GM23338 (cell line): ENCODE results near the gene POP7. TPM values are rescaled to one million over a fixed set of nuclear protein-coding genes. Genes with fewer than 3 reads are reported as not detected.

Experiments
- ATAC-seq: fragments of 200-7000 bp; cut with Tn5 transposase; 3 replicates; pipeline ENCODE4 v1.9.1; 2020
- DNase-seq: peaks from one replicate; pipeline ENCODE4 v3.0.0-alpha.2; 2015; ENCODE audit warnings: low spot score
- H2AFZ ChIP-seq: fragments of 200-600 bp; sonication (generic); 2 replicates; pipeline ENCODE4 v1.8.0; 2016; ENCODE audit warnings: antibody characterized with exemption, mild to moderate bottlenecking, moderate library complexity
- H3F3A ChIP-seq: fragments of 200-600 bp; sonication (generic); replicated peaks from 2 replicates; pipeline ENCODE4 v1.8.0; 2017; ENCODE audit warnings: antibody characterized with exemption, mixed run types, low read depth
- H3K27ac ChIP-seq: fragments of 200-600 bp; sonication (generic); 2 replicates; pipeline ENCODE4 v1.6.1; 2016; ENCODE audit warnings: low read depth
- H3K27me3 ChIP-seq: fragments of 200-600 bp; sonication (generic); 2 replicates; pipeline ENCODE4 v1.8.0; 2016; ENCODE audit warnings: mild to moderate bottlenecking, mixed run types, moderate library complexity; ENCODE audit not compliant: insufficient read depth
- H3K36me3 ChIP-seq: fragments of 200-600 bp; sonication (generic); 2 replicates; pipeline ENCODE4 v1.8.0; 2016; ENCODE audit warnings: mild to moderate bottlenecking; ENCODE audit not compliant: insufficient read depth
- H3K4me1 ChIP-seq: fragments of 200-600 bp; sonication (generic); 2 replicates; pipeline ENCODE4 v1.8.0; 2016; ENCODE audit warnings: mild to moderate bottlenecking, moderate library complexity; ENCODE audit not compliant: insufficient read depth
- H3K4me2 ChIP-seq: fragments of 200-600 bp; sonication (generic); 2 replicates; pipeline ENCODE4 v1.7.1; 2017; ENCODE audit warnings: mixed run types
- H3K4me3 ChIP-seq: fragments of 200-600 bp; sonication (generic); 2 replicates; pipeline ENCODE4 v1.6.1; 2016; ENCODE audit warnings: mixed run types
- H3K79me2 ChIP-seq: fragments of 200-600 bp; sonication (generic); replicated peaks from 2 replicates; pipeline ENCODE4 v1.8.0; 2017; ENCODE audit warnings: mild to moderate bottlenecking; ENCODE audit not compliant: insufficient read depth
- H3K9me2 ChIP-seq: fragments of 200-600 bp; sonication (generic); 2 replicates; pipeline ENCODE4 v1.8.0; 2017; ENCODE audit not compliant: insufficient read depth
- H4K20me1 ChIP-seq: fragments of 200-600 bp; sonication (generic); replicated peaks from 2 replicates; pipeline ENCODE4 v1.8.0; 2017; ENCODE audit warnings: mild to moderate bottlenecking; ENCODE audit not compliant: insufficient read depth
- H3K27ac Mint-ChIP-seq: 2 replicates; pipeline ENCODE4 v1.8.0; 2020; ENCODE audit warnings: inconsistent platforms, mild to moderate bottlenecking, moderate library complexity, mixed read lengths
- H3K27me3 Mint-ChIP-seq: 3 replicates; pipeline ENCODE4 v1.8.0; 2022; ENCODE audit warnings: low read depth, mild to moderate bottlenecking, moderate library complexity, mixed read lengths, inconsistent platforms; ENCODE audit not compliant: insufficient read depth, poor library complexity
- H3K36me3 Mint-ChIP-seq: 3 replicates; pipeline ENCODE4 v1.8.0; 2021; ENCODE audit warnings: low read depth, mild to moderate bottlenecking, inconsistent platforms, moderate library complexity, mixed read lengths
- H3K4me1 Mint-ChIP-seq: 3 replicates; pipeline ENCODE4 v1.8.0; 2020; ENCODE audit warnings: mild to moderate bottlenecking, inconsistent platforms, mixed read lengths
- H3K4me3 Mint-ChIP-seq: 3 replicates; pipeline ENCODE4 v1.8.0; 2021; ENCODE audit warnings: moderate library complexity, mild to moderate bottlenecking, inconsistent platforms, mixed read lengths
- H3K9me3 Mint-ChIP-seq: 3 replicates; pipeline ENCODE4 v1.8.0; 2020; ENCODE audit warnings: moderate library complexity, mild to moderate bottlenecking, inconsistent platforms, mixed read lengths
- EZH2 ChIP-seq: fragments of 200-600 bp; sonication (generic); IDR thresholded peaks from one replicate; pipeline ENCODE4 v1.8.0; 2017; ENCODE audit warnings: antibody characterized with exemption, mild to moderate bottlenecking, low read depth; ENCODE audit not compliant: unreplicated experiment
- JUNB ChIP-seq: IDR thresholded peaks from one replicate; pipeline ENCODE4 v1.6.1; 2016; ENCODE audit warnings: antibody characterized with exemption; ENCODE audit not compliant: unreplicated experiment
- NANOG ChIP-seq: IDR thresholded peaks from 2 replicates; pipeline ENCODE4 v1.6.1; 2016; ENCODE audit warnings: antibody characterized with exemption, borderline replicate concordance
- POLR2AphosphoS5 ChIP-seq: IDR thresholded peaks from 2 replicates; pipeline ENCODE4 v1.6.1; 2016; ENCODE audit warnings: antibody characterized with exemption, low read depth
- STAT1 ChIP-seq: IDR thresholded peaks from one replicate; pipeline ENCODE4 v1.6.1; 2016; ENCODE audit warnings: antibody characterized with exemption; ENCODE audit not compliant: unreplicated experiment
- ZNF114 ChIP-seq: fragments of 250-450 bp; sonication (Bioruptor Pico); IDR thresholded peaks from 2 replicates; pipeline ENCODE4 v1.5.0; 2020; ENCODE audit warnings: mild to moderate bottlenecking, moderate library complexity
- ZNF331 ChIP-seq: fragments of 250-450 bp; sonication (Bioruptor Pico); IDR thresholded peaks from 2 replicates; pipeline ENCODE4 v1.5.0; 2020; ENCODE audit warnings: low read depth, mild to moderate bottlenecking, moderate library complexity
- polyA plus RNA-seq: library from polyadenylated mRNA; unstranded; fragments of >200 nt; fragmentation: Nextera tagmentation; extraction: Ambion mirVana; gene quantifications from 2 replicates; pipeline ENCODE4 v1.2.1, GENCODE V29; 2016
- total RNA-seq: library from RNA; depleted of rRNA; stranded (reverse); fragments of >200 nt; shearing (Covaris generic); gene quantifications from 2 replicates; pipeline ENCODE4 v1.2.3, GENCODE V29; 2014
- TF ChIP-seq, protein P1 (sequence below): IDR thresholded peaks from one replicate; pipeline ENCODE4 v1.6.1; 2018; ENCODE audit warnings: antibody characterized with exemption; ENCODE audit not compliant: unreplicated experiment
- TF ChIP-seq, protein P2 (sequence below): IDR thresholded peaks from 2 replicates; pipeline ENCODE4 v1.6.1; 2016; ENCODE audit warnings: antibody characterized with exemption
- TF ChIP-seq, protein P3 (sequence below), 2 experiments: fragments of 200-600 bp in 1 of 2; sonication (generic) in 1 of 2; conservative IDR thresholded peaks; 2 replicates each; pipeline versions ENCODE4 v1.5.1 to v1.6.1; 2016 to 2017; ENCODE audit warnings: antibody characterized with exemption in 2 of 2, low read depth in 2 of 2, mild to moderate bottlenecking in 2 of 2, moderate library complexity in 1 of 2
- TF ChIP-seq, protein P4 (sequence below): fragments of 250-450 bp; sonication (Bioruptor Pico); IDR thresholded peaks from 2 replicates; pipeline ENCODE4 v1.5.0; 2020; ENCODE audit warnings: mild to moderate bottlenecking, moderate library complexity

Gene POP7
- total and polyA plus RNA-seq, 2 experiments from 2014 or later: 110 to 216 TPM

DNA sequence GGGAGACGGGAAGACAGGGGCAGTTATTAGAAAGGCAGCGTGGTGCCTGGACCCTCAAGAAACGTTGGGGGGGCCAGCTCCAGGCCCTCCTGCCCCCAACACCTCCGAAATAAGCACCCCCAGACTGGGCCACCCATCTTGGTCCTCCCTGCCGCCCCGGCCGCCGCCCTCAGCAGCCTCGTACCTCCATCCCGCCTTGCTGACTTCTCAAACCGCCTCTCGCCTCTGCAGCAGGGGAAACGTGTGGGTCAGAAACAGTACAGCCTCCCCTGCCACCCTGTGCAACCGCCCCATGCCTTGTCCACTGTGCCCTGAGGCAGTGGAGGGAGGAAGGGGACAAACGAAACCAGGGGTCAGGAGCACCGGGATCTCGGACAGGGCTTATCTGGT lies 19.1 kb upstream of the POP7 start (continued):
- TF ChIP-seq, protein P1, sequence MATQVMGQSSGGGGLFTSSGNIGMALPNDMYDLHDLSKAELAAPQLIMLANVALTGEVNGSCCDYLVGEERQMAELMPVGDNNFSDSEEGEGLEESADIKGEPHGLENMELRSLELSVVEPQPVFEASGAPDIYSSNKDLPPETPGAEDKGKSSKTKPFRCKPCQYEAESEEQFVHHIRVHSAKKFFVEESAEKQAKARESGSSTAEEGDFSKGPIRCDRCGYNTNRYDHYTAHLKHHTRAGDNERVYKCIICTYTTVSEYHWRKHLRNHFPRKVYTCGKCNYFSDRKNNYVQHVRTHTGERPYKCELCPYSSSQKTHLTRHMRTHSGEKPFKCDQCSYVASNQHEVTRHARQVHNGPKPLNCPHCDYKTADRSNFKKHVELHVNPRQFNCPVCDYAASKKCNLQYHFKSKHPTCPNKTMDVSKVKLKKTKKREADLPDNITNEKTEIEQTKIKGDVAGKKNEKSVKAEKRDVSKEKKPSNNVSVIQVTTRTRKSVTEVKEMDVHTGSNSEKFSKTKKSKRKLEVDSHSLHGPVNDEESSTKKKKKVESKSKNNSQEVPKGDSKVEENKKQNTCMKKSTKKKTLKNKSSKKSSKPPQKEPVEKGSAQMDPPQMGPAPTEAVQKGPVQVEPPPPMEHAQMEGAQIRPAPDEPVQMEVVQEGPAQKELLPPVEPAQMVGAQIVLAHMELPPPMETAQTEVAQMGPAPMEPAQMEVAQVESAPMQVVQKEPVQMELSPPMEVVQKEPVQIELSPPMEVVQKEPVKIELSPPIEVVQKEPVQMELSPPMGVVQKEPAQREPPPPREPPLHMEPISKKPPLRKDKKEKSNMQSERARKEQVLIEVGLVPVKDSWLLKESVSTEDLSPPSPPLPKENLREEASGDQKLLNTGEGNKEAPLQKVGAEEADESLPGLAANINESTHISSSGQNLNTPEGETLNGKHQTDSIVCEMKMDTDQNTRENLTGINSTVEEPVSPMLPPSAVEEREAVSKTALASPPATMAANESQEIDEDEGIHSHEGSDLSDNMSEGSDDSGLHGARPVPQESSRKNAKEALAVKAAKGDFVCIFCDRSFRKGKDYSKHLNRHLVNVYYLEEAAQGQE: no peak
- TF ChIP-seq EZH2 (no peak), JUNB (no peak), ZNF114 (no peak)
- TF ChIP-seq, protein P2, sequence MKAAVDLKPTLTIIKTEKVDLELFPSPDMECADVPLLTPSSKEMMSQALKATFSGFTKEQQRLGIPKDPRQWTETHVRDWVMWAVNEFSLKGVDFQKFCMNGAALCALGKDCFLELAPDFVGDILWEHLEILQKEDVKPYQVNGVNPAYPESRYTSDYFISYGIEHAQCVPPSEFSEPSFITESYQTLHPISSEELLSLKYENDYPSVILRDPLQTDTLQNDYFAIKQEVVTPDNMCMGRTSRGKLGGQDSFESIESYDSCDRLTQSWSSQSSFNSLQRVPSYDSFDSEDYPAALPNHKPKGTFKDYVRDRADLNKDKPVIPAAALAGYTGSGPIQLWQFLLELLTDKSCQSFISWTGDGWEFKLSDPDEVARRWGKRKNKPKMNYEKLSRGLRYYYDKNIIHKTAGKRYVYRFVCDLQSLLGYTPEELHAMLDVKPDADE: no peak
- TF ChIP-seq, protein P3, sequence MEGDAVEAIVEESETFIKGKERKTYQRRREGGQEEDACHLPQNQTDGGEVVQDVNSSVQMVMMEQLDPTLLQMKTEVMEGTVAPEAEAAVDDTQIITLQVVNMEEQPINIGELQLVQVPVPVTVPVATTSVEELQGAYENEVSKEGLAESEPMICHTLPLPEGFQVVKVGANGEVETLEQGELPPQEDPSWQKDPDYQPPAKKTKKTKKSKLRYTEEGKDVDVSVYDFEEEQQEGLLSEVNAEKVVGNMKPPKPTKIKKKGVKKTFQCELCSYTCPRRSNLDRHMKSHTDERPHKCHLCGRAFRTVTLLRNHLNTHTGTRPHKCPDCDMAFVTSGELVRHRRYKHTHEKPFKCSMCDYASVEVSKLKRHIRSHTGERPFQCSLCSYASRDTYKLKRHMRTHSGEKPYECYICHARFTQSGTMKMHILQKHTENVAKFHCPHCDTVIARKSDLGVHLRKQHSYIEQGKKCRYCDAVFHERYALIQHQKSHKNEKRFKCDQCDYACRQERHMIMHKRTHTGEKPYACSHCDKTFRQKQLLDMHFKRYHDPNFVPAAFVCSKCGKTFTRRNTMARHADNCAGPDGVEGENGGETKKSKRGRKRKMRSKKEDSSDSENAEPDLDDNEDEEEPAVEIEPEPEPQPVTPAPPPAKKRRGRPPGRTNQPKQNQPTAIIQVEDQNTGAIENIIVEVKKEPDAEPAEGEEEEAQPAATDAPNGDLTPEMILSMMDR (conservative IDR thresholded peaks at IDR 0.05; ENCODE audit: low read depth in 2 of 2): no peak

DNA sequence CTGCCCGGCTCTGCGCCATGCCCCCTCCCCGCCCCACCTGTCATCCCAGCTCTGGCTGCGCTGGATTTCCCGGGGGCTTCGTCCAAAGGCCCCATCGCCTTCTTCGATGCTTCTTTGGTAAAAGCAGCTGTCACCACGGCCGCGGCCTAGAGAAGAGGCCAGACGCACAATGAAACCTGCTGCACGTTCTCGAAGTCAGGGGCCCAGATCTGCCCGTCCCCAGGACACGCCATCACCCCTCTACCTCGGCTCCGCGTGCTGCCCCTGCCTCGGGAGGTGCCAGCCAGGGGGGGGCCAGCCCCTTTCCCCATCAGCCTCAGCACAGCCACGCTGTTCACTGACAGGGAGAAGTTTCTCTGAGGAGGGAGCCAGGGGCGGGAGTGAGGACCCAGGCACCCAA lies 18.7 kb upstream of the POP7 start:
- Histone ChIP-seq H3K27me3 (no peaks in the 10 kb centered on the region), H4K20me1 (peaks cover 33% of the 10 kb centered on the region), H3F3A (peaks cover 19% of the 10 kb centered on the region; the same call in 1 of the 2 replicates), H3K9me2 (no peaks in the 10 kb centered on the region), H3K27ac (no peak overlapping the region), H3K36me3 (peaks cover 9% of the 10 kb centered on the region), H2AFZ (no peak overlapping the region), H3K79me2 (peaks cover 45% of the 10 kb centered on the region), H3K4me2 (no peak overlapping the region), H3K4me1 (peaks cover 15% of the 10 kb centered on the region), H3K4me3 (no peak overlapping the region)
- ATAC-seq (no peak), DNase-seq (no peak)
- Mint-ChIP-seq H3K27ac (no peak overlapping the region), H3K27me3 (peaks cover 17% of the 10 kb centered on the region), H3K4me3 (no peak overlapping the region), H3K9me3 (no peaks in the 10 kb centered on the region), H3K36me3 (peaks cover 63% of the 10 kb centered on the region), H3K4me1 (peaks cover 23% of the 10 kb centered on the region)
- no peak for TF ChIP-seq POLR2AphosphoS5
- TF ChIP-seq, protein P4, sequence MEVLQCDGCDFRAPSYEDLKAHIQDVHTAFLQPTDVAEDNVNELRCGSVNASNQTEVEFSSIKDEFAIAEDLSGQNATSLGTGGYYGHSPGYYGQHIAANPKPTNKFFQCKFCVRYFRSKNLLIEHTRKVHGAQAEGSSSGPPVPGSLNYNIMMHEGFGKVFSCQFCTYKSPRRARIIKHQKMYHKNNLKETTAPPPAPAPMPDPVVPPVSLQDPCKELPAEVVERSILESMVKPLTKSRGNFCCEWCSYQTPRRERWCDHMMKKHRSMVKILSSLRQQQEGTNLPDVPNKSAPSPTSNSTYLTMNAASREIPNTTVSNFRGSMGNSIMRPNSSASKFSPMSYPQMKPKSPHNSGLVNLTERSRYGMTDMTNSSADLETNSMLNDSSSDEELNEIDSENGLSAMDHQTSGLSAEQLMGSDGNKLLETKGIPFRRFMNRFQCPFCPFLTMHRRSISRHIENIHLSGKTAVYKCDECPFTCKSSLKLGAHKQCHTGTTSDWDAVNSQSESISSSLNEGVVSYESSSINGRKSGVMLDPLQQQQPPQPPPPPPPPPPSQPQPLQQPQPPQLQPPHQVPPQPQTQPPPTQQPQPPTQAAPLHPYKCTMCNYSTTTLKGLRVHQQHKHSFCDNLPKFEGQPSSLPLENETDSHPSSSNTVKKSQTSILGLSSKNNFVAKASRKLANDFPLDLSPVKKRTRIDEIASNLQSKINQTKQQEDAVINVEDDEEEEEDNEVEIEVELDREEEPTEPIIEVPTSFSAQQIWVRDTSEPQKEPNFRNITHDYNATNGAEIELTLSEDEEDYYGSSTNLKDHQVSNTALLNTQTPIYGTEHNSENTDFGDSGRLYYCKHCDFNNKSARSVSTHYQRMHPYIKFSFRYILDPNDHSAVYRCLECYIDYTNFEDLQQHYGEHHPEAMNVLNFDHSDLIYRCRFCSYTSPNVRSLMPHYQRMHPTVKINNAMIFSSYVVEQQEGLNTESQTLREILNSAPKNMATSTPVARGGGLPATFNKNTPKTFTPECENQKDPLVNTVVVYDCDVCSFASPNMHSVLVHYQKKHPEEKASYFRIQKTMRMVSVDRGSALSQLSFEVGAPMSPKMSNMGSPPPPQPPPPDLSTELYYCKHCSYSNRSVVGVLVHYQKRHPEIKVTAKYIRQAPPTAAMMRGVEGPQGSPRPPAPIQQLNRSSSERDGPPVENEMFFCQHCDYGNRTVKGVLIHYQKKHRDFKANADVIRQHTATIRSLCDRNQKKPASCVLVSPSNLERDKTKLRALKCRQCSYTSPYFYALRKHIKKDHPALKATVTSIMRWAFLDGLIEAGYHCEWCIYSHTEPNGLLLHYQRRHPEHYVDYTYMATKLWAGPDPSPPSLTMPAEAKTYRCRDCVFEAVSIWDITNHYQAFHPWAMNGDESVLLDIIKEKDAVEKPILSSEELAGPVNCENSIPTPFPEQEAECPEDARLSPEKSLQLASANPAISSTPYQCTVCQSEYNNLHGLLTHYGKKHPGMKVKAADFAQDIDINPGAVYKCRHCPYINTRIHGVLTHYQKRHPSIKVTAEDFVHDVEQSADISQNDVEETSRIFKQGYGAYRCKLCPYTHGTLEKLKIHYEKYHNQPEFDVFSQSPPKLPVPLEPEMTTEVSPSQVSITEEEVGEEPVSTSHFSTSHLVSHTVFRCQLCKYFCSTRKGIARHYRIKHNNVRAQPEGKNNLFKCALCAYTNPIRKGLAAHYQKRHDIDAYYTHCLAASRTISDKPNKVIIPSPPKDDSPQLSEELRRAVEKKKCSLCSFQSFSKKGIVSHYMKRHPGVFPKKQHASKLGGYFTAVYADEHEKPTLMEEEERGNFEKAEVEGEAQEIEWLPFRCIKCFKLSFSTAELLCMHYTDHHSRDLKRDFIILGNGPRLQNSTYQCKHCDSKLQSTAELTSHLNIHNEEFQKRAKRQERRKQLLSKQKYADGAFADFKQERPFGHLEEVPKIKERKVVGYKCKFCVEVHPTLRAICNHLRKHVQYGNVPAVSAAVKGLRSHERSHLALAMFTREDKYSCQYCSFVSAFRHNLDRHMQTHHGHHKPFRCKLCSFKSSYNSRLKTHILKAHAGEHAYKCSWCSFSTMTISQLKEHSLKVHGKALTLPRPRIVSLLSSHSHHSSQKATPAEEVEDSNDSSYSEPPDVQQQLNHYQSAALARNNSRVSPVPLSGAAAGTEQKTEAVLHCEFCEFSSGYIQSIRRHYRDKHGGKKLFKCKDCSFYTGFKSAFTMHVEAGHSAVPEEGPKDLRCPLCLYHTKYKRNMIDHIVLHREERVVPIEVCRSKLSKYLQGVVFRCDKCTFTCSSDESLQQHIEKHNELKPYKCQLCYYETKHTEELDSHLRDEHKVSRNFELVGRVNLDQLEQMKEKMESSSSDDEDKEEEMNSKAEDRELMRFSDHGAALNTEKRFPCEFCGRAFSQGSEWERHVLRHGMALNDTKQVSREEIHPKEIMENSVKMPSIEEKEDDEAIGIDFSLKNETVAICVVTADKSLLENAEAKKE: no peak
- no peak for TF ChIP-seq STAT1
- TF ChIP-seq, protein P3 (conservative IDR thresholded peaks at IDR 0.05; ENCODE audit: low read depth in 2 of 2): no peak
- TF ChIP-seq EZH2: no peak
- no peak for TF ChIP-seq NANOG
- no peak for TF ChIP-seq ZNF331 (CRISPR knock-in tag)
